Measurements from ENCODE around the gene DPPA2.

Gene DPPA2

GRCh38 chr3:109313061-109313460 lies 3.3 kb downstream of the DPPA2 start:
- no peak for DNase-seq

- no peak for DNase-seq
Observed at GRCh38 chr3:109297496-109297895, 18.8 kb downstream of the DPPA2 start.

- DNase-seq, result no peak
Observed at GRCh38 chr3:109284071-109284470, 32.2 kb downstream of the DPPA2 start.

GRCh38 chr3:109278546-109278945 lies 37.8 kb downstream of the DPPA2 start:
- DNase-seq, result no peak

- no peak for DNase-seq
Observed at GRCh38 chr3:109278141-109278540, 38.2 kb downstream of the DPPA2 start.

GRCh38 chr3:109275702-109276293 lies 40.5 kb downstream of the DPPA2 start:
- DNase-seq, result no peak

GRCh38 chr3:109270779-109271178 lies 45.5 kb downstream of the DPPA2 start:
- DNase-seq, result no peak

- no peak for DNase-seq
Observed at GRCh38 chr3:109269577-109270275, 46.6 kb downstream of the DPPA2 start.

- no peak for DNase-seq
Observed at GRCh38 chr3:109268181-109268580, 48.1 kb downstream of the DPPA2 start.

GRCh38 chr3:109265295-109265694 lies 51.0 kb downstream of the DPPA2 start:
- no peak for DNase-seq

- no peak for DNase-seq
Observed at GRCh38 chr3:109257269-109257668, 59.0 kb downstream of the DPPA2 start.

GRCh38 chr3:109254770-109255169 lies 61.5 kb downstream of the DPPA2 start:
- DNase-seq, result no peak

GRCh38 chr3:109252641-109253040 lies 63.7 kb downstream of the DPPA2 start:
- DNase-seq, result no peak

Measured in CD4-positive, alpha-beta T cell treated with Interleukin-1 beta for 1 hour (primary cell).